Heart left ventricle (tissue), 13 donors: Measurements from ENCODE around the gene RNF183.
A peak's percentile ranks its signal among the peaks of the same experiment; 100 is the strongest.

ENCODE experiments used
- CTCF ChIP-seq, 12 donors: fragments of 200-600 bp; sonication (generic) in 4 of 12; IDR thresholded peaks; one replicate each; pipeline versions ENCODE4 v1.5.0 to v1.8.0; 2018 to 2022; ENCODE audit warnings: antibody characterized with exemption in 12 of 12, mild to moderate bottlenecking in 5 of 12
- POLR2A ChIP-seq, 2 donors: fragments of 450-650 bp; IDR thresholded peaks; one replicate each; pipeline ENCODE4 v1.6.1; 2017; ENCODE audit warnings: antibody characterized with exemption in 2 of 2, mild to moderate bottlenecking in 2 of 2, moderate library complexity in 2 of 2
- donor health status: ischemic (EF 13 %, LVEDD 7.1; RV severe dilation, severe dysfunction).
- donor health status: DM: no; HTN: yes; CAD: no.
- donor health status: DM: no; HTN: no; CAD: no.
- donor health status: ischemic (EF 25% LVEDD 6.9; RV normal size, moderate dysfunction).
- donor health status: ischemic (EF 25% LVEDD 5.7; RV mildly dilated, moderate dysfunction).
- donor health status: ischemic (EF 35%, LVEDD 5.7; RV mildly dilated, moderate dysfunction).
- donor health status: nonischemic (EF 11% LVEDD 7.7; RV severe dilation, severe dysfunction).
- donor health status: DM: yes; HTN: yes; CAD: no.
- donor health status: PGD.
- donor health status: ischemic (EF 29% LVEDD 5.4; RV normal size, mild dysfunction).
- donor health status: nonischemic (EF 23%, LVEDD 6.1; RV moderate dilation, normal function).

DNA sequence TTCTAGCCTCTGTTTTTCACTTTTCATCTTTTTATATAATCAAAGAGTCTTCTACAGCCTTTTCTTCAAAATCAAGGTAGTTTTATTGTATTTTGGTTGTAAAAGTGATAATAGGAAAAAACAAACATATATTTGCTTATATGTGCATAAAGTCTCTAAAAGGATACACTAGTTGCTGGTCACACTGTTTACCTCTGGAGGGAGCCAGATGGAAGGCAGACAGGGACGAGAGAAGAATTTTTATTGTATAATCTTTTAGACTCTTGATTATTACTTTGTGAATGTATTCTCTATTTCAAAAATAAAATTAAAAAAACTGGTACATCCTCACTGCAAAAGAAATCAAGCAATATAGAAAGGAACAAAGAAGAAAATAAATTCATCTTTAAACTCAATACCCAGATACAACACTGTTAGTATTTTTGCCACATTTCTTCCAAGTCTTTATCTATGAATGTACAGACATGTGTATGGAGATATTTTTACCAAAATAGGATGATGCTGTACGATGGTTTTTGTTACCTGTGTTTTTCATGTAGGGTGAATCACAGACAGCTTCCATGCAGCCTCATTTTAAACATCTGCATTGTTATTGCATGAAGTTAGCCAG, 6.1 kb upstream of the RNF183 start:
- TF ChIP-seq CTCF (IDR thresholded peaks at IDR 0.05) (peak; percentile 56 to 83 (median 65)), POLR2A (IDR thresholded peaks at IDR 0.05) (no peak)
